ENCODE measurements around the gene CAMKK1.

The CAMKK1 gene

GRCh38 chr17:3905017-3905520, 12.2 kb upstream of the CAMKK1 start:
- no peak overlapping the region for H3K9ac ChIP-seq (ENCODE audit: low read length)
- no peak for DNase-seq (ENCODE audit: low read depth)
- H3K9me3 ChIP-seq (ENCODE audit: control insufficient read depth, low read length), result no peaks in the 10 kb centered on the region
- H3K4me1 ChIP-seq (ENCODE audit: control insufficient read depth, insufficient read depth, low read length), result no peaks in the 10 kb centered on the region
- no peak overlapping the region for H3K4me3 ChIP-seq (ENCODE audit: low read length)
- no peaks in the 10 kb centered on the region for H3K36me3 ChIP-seq (ENCODE audit: control insufficient read depth, insufficient read depth, low read length, severe bottlenecking)
- H3K27me3 ChIP-seq (replicated peaks; ENCODE audit: control insufficient read depth, insufficient read depth, low read length), result peaks cover 23% of the 10 kb centered on the region

DNA sequence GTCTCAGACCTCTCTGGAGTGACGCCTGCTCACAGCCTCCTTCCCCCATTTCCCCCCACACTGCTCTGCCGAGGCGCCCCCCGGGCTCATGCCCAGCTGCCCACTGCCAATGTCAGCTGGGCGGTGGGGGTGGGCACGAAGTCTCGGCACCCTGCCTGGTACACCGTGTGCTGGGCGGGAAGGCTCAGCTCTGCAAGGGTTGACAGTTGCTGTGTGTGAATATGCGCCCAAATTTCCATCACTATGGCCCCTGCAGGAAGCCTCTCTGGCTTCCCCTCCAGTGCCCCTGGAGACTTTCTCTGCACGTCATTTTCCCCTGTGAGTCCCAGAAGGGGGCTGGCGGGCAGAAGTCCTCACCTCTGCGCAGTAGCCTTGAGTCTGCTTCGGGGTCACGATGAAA, 11.6 kb upstream of the CAMKK1 start:
- peaks cover 23% of the 10 kb centered on the region for H3K27me3 ChIP-seq (replicated peaks; ENCODE audit: control insufficient read depth, insufficient read depth, low read length)
- no peak for DNase-seq (ENCODE audit: low read depth)
- no peak overlapping the region for H3K9ac ChIP-seq (ENCODE audit: low read length)

DNA sequence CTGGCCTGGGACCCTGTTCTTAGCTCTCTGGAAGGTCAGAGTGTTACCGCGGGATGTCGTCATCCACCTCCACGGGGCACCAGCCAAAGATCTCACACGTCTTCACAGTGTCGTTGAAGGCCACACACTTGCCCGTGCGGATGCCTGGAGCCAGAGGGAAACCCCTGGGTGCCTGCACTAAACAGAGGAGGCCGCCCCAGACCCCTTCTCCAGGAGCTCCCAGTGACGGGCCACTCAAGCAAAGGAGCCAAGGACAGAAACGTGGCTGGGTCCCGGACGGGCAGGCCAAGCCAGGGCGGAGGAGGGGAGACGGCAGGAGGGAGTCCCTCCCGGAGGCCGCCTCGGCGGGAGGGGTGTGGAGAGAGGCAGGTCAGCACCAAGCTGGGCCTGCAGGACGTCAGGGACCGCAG, 11.0 kb upstream of the CAMKK1 start:
- Histone ChIP-seq H3K9me3 (ENCODE audit: control insufficient read depth, low read length) (no peaks in the 10 kb centered on the region), H3K9ac (ENCODE audit: low read length) (no peak overlapping the region), H3K4me3 (ENCODE audit: low read length) (no peak overlapping the region), H3K4me1 (ENCODE audit: control insufficient read depth, insufficient read depth, low read length) (no peaks in the 10 kb centered on the region), H3K36me3 (ENCODE audit: control insufficient read depth, insufficient read depth, low read length, severe bottlenecking) (no peaks in the 10 kb centered on the region), H3K27me3 (replicated peaks; ENCODE audit: control insufficient read depth, insufficient read depth, low read length) (peaks cover 23% of the 10 kb centered on the region)
- DNase-seq (ENCODE audit: low read depth), result no peak

More for the DNA sequence above, 11.6 kb upstream of the CAMKK1 start:
- no peaks in the 10 kb centered on the region for H3K36me3 ChIP-seq (ENCODE audit: control insufficient read depth, insufficient read depth, low read length, severe bottlenecking)
- no peak overlapping the region for H3K4me3 ChIP-seq (ENCODE audit: low read length)
- no peaks in the 10 kb centered on the region for H3K4me1 ChIP-seq (ENCODE audit: control insufficient read depth, insufficient read depth, low read length)
- no peaks in the 10 kb centered on the region for H3K9me3 ChIP-seq (ENCODE audit: control insufficient read depth, low read length)

DNA sequence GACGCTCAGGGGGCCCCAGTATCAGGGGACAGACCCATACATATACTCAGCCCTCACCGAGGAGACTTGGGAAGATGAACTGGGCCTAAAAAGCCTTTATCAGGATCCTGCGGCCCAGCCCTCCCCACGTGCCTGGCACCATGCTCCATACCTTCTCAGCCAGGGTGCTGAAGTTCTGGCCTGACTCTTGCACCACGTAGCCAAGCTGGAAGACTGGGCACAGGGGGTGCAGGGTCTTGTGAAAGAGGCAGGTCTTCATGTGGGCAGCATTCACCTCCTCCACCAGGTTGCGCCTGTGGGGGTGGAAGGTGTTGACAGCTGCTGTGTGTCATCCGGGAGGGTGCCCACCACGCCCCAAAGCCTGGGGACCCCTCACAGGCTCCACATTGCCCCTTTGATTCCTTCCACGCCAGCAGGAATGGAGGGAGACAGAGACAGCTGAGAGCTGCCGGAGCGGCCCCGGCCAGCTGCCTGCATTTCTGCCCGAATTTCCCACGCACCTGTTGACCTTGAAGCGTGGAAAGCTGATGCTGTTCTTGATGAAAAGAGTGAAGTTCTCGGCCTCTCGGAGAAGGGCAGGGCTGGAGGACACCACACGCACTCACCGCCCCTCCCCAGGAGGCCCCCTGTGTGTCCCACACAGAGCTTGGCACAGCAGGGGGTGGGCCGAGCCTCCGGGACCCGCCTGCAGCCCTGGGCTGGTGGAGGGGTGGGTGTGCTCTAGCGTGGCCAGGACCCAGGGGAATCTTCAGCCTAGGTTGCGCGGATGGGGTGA, 10.4 kb upstream of the CAMKK1 start:
- Histone ChIP-seq H3K9me3 (ENCODE audit: control insufficient read depth, low read length) (no peaks in the 10 kb centered on the region), H3K36me3 (ENCODE audit: control insufficient read depth, insufficient read depth, low read length, severe bottlenecking) (no peaks in the 10 kb centered on the region), H3K27me3 (replicated peaks; ENCODE audit: control insufficient read depth, insufficient read depth, low read length) (peaks cover 23% of the 10 kb centered on the region), H3K4me3 (ENCODE audit: low read length) (no peak overlapping the region), H3K4me1 (ENCODE audit: control insufficient read depth, insufficient read depth, low read length) (no peaks in the 10 kb centered on the region), H3K9ac (ENCODE audit: low read length) (no peak overlapping the region)
- no peak for DNase-seq (ENCODE audit: low read depth)

- Histone ChIP-seq H3K4me1 (ENCODE audit: control insufficient read depth, insufficient read depth, low read length) (peaks cover 4% of the 10 kb centered on the region), H3K9ac (ENCODE audit: low read length) (no peak overlapping the region), H3K9me3 (ENCODE audit: control insufficient read depth, low read length) (no peaks in the 10 kb centered on the region), H3K4me3 (ENCODE audit: low read length) (no peak overlapping the region), H3K36me3 (ENCODE audit: control insufficient read depth, insufficient read depth, low read length, severe bottlenecking) (no peaks in the 10 kb centered on the region), H3K27me3 (replicated peaks; ENCODE audit: control insufficient read depth, insufficient read depth, low read length) (peaks cover 21% of the 10 kb centered on the region)
- DNase-seq (ENCODE audit: low read depth), result no peak
Measured at GRCh38 chr17:3900646-3901045, 7.8 kb upstream of the CAMKK1 start.

- Histone ChIP-seq H3K4me3 (ENCODE audit: low read length) (no peak overlapping the region), H3K27me3 (replicated peaks; ENCODE audit: control insufficient read depth, insufficient read depth, low read length) (peaks cover 9% of the 10 kb centered on the region), H3K9me3 (ENCODE audit: control insufficient read depth, low read length) (no peaks in the 10 kb centered on the region), H3K4me1 (ENCODE audit: control insufficient read depth, insufficient read depth, low read length) (peaks cover 21% of the 10 kb centered on the region), H3K9ac (ENCODE audit: low read length) (no peak overlapping the region), H3K36me3 (ENCODE audit: control insufficient read depth, insufficient read depth, low read length, severe bottlenecking) (no peaks in the 10 kb centered on the region)
- DNase-seq (ENCODE audit: low read depth), result no peak
Measured at GRCh38 chr17:3897731-3898130, 4.9 kb upstream of the CAMKK1 start.

DNA sequence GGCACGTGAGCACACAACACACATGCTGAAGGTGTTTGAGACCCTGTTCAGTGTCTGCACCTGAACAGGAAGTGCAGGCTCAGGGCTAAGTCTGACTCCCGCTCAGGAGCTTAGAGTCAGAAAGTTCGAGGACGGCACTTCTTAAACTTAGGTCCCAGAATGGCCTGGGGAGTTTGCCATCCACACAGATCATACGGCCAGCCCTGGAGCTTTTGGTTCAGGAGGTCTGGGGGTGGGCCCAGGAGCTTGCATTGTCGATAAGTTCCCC, 4.0 kb upstream of the CAMKK1 start:
- DNase-seq (ENCODE audit: low read depth), result no peak
- Histone ChIP-seq H3K9ac (ENCODE audit: low read length) (no peak overlapping the region), H3K36me3 (ENCODE audit: control insufficient read depth, insufficient read depth, low read length, severe bottlenecking) (no peaks in the 10 kb centered on the region), H3K27me3 (replicated peaks; ENCODE audit: control insufficient read depth, insufficient read depth, low read length) (peaks cover 8% of the 10 kb centered on the region), H3K4me1 (ENCODE audit: control insufficient read depth, insufficient read depth, low read length) (peaks cover 23% of the 10 kb centered on the region), H3K9me3 (ENCODE audit: control insufficient read depth, low read length) (no peaks in the 10 kb centered on the region), H3K4me3 (ENCODE audit: low read length) (no peak overlapping the region)

DNA sequence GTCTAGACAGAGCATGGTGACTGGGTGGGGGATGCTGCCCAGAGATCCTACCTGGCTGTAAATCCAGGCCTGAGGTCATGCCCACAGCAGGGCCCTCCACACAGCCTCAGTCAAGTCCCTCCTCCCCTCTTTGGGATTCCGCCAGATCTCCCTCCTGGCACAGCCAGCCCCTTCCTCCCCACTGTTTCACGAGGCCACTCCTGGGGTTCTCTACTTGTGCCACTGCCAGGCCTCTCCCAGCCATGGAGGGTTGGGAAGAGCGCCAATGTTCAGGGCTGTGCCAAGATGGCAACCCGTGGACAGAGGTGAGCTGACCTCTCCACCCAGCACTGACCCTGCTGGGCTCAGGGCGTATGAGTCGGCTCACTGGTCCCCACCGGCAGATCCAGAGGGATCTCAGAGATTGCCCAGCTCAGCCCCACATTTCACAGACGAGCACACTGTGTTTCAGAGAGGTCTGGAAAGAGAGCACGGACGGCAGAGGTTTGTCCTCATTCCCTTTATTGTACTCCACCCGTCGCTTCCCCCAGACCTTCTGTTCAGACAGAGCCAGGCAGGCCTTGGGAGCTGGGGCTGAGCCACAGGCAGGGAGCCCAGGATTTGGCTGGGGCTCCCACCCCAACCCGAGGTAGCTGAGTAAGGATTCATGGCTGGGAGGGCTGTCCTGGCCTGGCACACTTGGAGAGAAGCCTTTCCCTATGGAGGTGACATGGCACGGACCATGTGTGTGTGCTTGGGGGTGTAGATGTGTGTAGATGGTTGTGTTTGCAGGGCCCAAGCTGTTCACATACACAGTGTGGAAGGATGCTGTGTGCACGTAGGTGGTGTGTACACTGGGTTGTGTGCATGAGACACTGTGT, 3.5 kb upstream of the CAMKK1 start:
- no peaks in the 10 kb centered on the region for H3K36me3 ChIP-seq (ENCODE audit: control insufficient read depth, insufficient read depth, low read length, severe bottlenecking)
- H3K27me3 ChIP-seq (replicated peaks; ENCODE audit: control insufficient read depth, insufficient read depth, low read length), result peaks cover 7% of the 10 kb centered on the region
- peaks cover 28% of the 10 kb centered on the region for H3K4me1 ChIP-seq (ENCODE audit: control insufficient read depth, insufficient read depth, low read length)
- H3K4me3 ChIP-seq (ENCODE audit: low read length), result no peak overlapping the region
- no peaks in the 10 kb centered on the region for H3K9me3 ChIP-seq (ENCODE audit: control insufficient read depth, low read length)
- DNase-seq (ENCODE audit: low read depth), result no peak
- no peak overlapping the region for H3K9ac ChIP-seq (ENCODE audit: low read length)

DNA sequence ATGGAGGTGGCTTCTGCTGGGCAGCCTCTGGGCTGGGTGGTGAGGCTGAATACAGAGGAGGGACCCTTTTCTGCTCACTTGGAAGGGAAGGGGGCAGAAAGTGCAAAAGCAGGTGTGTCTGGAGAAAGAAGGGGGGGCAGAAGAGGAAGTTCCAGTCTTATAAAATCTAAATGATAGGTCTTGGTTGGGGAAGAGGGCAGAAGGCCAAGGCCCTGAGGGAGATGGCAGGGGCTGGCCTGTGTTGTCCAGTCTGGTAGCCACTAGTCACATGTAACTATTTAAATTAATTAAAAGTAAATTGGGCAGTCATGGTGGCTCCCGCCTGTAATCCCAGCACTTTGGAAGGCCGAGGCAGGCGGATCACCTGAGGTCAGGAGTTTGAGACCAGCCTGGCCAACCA, 2.5 kb upstream of the CAMKK1 start:
- no peak for DNase-seq (ENCODE audit: low read depth)
- Histone ChIP-seq H3K4me1 (ENCODE audit: control insufficient read depth, insufficient read depth, low read length) (peaks cover 38% of the 10 kb centered on the region), H3K9me3 (ENCODE audit: control insufficient read depth, low read length) (no peaks in the 10 kb centered on the region), H3K4me3 (ENCODE audit: low read length) (no peak overlapping the region), H3K9ac (ENCODE audit: low read length) (no peak overlapping the region), H3K36me3 (ENCODE audit: control insufficient read depth, insufficient read depth, low read length, severe bottlenecking) (no peaks in the 10 kb centered on the region), H3K27me3 (replicated peaks; ENCODE audit: control insufficient read depth, insufficient read depth, low read length) (no peaks in the 10 kb centered on the region)

DNA sequence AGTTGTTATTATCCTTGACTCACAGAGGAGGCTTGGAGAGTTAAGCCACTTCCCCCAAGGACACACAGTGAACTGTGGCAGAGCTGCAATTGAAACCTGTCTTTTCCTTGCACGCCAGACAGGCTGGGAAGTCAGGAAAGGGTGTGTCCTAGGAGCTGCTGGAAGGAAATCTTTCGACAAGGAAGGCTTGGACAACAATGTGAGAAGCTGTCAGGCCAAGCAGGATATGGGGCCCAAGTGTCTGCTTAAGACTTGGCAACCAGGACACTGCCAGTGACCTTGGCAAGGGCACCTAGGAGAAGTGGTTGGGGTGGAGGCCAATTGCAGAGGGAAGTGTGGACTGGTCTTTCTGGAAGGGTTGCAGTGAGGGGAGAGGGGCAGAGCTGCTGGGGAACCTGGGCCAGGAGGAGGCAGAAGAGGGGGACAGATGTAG, 2.1 kb upstream of the CAMKK1 start:
- Histone ChIP-seq H3K9ac (ENCODE audit: low read length) (no peak overlapping the region), H3K36me3 (ENCODE audit: control insufficient read depth, insufficient read depth, low read length, severe bottlenecking) (no peaks in the 10 kb centered on the region), H3K27me3 (replicated peaks; ENCODE audit: control insufficient read depth, insufficient read depth, low read length) (no peaks in the 10 kb centered on the region), H3K4me3 (ENCODE audit: low read length) (no peak overlapping the region), H3K4me1 (ENCODE audit: control insufficient read depth, insufficient read depth, low read length) (peaks cover 43% of the 10 kb centered on the region), H3K9me3 (ENCODE audit: control insufficient read depth, low read length) (no peaks in the 10 kb centered on the region)
- DNase-seq (ENCODE audit: low read depth), result peak; percentile 14

DNA sequence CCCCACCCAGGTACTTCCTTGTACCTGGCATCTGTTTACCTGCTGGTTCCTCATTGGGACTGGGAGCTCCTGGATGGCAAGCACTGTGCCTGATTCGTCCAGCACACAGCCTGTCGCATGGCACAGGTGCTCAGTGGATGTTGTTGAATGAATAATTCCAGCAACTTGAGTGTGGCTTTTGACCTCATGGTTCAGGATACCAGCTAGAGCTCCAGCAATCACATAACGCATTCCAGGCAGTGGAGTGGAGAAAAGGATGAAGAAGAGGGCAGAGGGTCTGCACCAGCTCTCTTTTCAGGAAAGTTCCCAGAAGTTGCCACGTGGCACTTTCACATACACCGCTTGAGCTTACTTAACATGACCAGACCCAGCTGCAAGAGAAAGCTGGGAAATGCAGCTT, 1.3 kb upstream of the CAMKK1 start:
- H3K27me3 ChIP-seq (replicated peaks; ENCODE audit: control insufficient read depth, insufficient read depth, low read length), result no peaks in the 10 kb centered on the region
- no peaks in the 10 kb centered on the region for H3K36me3 ChIP-seq (ENCODE audit: control insufficient read depth, insufficient read depth, low read length, severe bottlenecking)
- H3K9me3 ChIP-seq (ENCODE audit: control insufficient read depth, low read length), result no peaks in the 10 kb centered on the region
- no peak overlapping the region for H3K4me3 ChIP-seq (ENCODE audit: low read length)
- no peak for DNase-seq (ENCODE audit: low read depth)
- H3K9ac ChIP-seq (ENCODE audit: low read length), result no peak overlapping the region
- peaks cover 50% of the 10 kb centered on the region for H3K4me1 ChIP-seq (ENCODE audit: control insufficient read depth, insufficient read depth, low read length)

All from adipocyte (in vitro differentiated cells).